Activated CD4-positive, alpha-beta T cell treated with anti-CD3 and anti-CD28 coated beads, Interleukin-2, Interleukin-6, amounts not matched to agents 100 ng/mL and 50 ng/mL, durations not matched to agents 16 hours and 8 hours (primary cell): ENCODE data around the gene SLC26A4.
"Not testable (repeated sequence)": the region's sequence is repeated elsewhere in the genome, so short reads cannot be mapped to it uniquely, and the experiment has no call there.

Experiments used
- DNase-seq: peaks from one replicate; pipeline ENCODE4 v3.0.0-alpha.2; 2020

SLC26A4 gene

DNA sequence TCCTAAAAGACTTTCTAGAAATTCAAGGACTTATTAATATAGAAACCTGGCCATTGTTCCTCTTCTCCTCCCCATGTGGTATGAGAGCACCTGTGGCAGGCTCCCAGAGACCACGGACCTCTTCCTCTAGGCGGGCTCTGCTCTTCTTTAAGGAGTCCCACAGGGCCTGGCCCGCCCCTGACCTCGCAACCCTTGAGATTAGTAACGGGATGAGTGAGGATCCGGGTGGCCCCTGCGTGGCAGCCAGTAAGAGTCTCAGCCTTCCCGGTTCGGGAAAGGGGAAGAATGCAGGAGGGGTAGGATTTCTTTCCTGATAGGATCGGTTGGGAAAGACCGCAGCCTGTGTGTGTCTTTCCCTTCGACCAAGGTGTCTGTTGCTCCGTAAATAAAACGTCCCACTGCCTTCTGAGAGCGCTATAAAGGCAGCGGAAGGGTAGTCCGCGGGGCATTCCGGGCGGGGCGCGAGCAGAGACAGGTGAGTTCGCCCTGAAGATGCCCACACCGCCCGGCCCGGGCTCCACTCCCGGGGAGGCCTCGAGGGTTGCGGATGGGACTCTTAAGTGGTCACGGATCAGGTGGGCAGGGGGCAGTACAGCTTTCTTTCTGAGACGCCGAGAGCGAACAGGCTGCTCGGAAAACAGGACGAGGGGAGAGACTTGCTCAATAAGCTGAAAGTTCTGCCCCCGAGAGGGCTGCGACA is at the start of gene SLC26A4:
SLC26A4 (plus strand) TSS at position 448 of the 700 bp plus-strand sequence. CDS start 814 bp downstream, outside the sequence.
- DNase-seq = peak; percentile 65

DNA sequence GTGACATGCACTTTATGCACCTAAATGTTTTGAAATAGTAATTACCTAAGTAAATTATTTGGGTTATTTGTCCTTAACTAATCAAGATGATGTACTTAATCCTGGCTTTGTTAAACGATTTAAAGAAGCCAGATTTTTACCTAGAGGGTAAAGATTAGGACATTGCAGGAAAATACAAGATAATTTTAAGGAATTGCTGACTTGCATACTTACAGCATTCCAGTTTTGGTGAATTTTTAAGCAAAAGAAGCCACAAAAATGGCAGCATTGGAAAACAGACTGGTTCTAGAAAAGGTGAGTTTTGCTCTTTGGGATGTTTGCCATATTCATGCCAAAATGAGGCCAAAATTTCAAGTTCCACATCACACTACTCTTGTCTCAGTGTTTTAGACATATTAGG is 47.2 kb upstream of the SLC26A4 start:
- DNase-seq = no peak

DNA sequence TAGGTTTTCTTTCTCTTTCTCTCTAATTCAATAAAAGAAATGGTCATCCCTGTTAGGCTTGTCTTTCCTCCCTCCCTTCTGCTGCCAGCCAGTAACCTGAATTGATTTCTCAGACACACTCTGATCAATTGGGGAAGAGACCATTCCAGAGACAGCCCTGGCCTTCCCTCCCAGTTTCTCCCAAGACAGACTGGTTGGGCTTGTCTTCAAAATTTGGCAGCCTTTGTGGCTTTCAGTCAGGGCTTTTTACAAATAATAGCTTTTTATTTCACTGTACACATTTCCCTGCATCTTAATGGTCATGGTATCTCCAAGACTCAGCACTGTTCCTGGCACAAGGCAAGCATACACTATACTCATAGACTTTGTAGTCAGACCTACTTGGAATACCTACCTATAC is 46.7 kb upstream of the SLC26A4 start:
- DNase-seq = no peak

DNA sequence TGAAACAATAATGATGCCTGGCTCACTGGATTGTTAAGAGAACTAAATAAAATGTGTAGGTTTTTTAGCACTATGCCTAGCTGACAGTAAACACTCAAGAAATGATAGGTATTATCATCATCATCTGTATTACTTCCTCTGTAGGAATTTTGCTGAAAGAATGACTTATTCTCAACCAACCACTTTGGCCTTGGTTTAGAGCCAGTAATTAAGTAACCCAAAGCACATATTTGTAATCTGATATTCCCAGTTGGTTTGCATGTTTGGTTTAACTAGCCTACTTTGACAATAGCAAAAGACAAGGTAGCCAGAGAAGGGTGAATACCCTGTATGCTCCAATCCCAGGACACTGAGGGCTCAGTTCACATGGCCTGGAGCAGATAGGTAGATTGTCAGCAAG is 46.2 kb upstream of the SLC26A4 start:
- no peak for DNase-seq

DNA sequence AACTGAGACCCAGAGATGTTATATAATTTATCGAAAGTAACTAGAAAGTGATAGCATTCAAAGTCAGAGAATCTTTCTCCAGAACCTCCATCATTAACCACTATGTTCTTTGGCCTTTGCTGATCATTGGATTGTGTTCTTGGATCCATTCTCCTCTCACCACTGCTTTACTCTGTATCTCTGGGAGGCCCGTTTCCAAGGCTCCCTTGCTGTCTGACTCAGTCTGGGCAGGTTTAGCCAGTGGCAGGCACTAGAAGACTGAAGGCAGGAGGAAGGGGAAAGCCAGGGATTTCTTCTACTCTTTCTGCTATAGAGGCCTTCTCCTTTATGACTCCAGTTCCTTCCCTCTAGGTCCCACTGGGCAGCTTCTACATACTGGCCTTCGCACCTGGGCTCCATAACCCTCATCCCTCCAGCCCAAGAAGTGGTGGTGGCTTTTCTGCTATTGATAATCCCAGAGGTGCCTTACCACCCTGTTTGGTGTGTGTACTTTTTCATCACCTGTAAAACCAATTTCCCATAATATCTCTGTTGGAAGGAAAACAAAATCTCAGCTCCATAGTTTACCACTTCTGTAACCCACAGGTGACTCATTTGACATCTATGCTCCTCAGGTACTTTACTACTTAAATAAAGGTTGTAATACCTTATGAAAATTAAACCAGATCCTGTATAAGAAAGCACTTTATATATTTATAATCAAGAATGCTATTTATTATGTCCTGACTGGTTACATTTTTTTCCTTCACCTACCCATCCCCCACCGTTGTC is 44.5 kb upstream of the SLC26A4 start:
- no peak for DNase-seq

DNA sequence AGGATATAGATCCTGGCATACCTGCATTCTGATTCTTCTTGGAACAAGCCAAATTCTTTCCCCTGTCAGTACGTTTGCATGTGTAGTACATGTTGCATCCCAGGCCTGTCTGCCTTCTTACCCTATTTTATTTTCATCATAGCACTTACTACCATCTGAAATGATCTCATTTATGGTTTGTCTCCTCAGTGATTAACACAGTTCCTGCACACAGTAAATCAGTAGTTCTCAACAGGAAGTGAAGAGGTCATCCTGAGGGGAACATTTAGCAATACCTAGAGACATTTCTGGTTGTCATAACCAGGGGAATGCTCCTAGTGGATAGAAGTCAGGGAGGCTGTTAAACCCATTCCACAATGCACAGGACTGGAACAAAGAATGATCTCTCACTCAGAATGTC is 38.2 kb upstream of the SLC26A4 start:
- DNase-seq = peak; percentile 19

DNA sequence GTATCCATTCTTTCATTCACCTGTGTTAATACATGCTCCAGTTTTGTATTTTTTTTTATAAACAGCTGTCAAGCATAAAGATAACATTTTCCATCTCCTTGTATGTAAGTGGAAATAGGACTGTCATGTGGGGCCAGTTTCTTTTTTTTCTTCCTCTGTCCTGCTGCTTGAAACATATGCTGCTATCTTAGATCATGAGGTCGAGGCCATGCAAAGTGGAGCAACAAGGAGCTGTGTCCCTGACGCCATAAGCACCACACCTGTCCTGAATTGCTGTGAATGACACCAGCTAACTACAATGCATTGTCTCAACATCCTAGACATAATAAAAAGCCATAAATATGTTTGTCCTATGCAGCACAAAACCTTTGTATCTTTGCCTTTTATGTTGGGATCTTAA is 37.7 kb upstream of the SLC26A4 start:
- no peak for DNase-seq

DNA sequence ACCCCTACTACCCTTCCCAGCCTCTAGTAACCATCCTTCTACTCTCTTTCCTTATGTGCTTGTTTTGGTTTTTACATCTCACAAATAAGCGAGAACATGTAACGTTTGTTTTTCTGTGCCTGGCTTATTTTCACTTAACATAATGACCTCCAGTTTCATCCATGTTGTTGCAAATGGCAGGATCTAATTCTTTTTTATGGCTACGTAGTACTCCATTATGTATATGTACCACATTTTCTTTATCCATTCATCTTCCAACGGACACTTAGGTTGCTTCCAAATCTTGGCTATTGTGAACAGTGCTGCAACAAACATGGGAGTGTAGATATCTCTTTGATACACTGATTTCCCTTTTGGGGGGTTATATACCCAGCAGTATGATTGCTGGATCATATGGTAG is 33.6 kb upstream of the SLC26A4 start:
- no peak for DNase-seq

DNA sequence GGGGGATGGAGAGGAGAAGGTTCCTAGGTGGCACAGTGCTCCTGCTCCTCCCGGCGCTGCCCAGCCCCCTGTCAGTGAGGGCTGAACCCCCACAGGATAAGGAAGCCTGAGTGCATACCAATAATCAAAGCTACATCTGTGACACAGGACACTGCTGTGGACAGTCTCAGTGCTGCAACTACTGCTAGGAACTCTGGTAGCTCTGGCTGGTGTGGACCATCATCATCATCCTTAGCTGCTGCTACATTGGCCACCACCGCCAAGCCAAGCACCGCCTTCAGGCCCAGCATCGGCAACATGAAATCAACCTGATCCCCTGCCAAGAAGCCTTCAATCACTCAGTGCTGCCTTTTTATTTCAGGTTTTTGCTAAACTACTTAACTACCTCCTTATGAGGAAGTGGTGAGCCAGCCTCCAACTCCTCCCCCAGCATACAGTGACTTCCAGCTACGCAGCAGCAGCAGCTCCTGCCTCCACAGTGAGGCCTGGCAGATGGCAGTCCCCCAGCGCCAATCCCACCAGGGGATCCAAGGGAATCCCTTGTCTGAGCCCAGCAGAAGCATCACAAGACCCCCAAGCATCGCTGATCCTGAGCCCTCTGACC is 32.1 kb upstream of the SLC26A4 start:
- no peak for DNase-seq

DNA sequence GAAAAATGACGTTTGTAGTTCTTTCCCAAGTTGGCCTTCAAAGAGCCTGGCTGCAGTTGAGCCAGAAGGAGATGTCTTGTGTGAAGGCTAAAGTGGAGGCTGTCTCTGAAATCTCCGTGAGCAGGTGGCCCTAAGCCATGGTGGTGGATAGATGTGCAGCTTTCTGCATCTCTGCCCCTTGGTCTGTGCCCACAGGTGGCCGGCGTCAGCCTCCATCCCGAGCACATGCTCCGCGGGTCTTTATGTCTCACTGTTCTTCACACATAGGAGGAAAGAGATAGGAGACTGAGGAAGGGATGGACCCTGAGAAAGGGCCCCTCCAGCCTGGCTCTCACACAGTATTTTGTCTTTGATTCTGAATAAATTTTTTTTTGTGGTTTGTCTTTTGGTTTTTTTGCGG is 30.3 kb upstream of the SLC26A4 start:
- DNase-seq = no peak

DNA sequence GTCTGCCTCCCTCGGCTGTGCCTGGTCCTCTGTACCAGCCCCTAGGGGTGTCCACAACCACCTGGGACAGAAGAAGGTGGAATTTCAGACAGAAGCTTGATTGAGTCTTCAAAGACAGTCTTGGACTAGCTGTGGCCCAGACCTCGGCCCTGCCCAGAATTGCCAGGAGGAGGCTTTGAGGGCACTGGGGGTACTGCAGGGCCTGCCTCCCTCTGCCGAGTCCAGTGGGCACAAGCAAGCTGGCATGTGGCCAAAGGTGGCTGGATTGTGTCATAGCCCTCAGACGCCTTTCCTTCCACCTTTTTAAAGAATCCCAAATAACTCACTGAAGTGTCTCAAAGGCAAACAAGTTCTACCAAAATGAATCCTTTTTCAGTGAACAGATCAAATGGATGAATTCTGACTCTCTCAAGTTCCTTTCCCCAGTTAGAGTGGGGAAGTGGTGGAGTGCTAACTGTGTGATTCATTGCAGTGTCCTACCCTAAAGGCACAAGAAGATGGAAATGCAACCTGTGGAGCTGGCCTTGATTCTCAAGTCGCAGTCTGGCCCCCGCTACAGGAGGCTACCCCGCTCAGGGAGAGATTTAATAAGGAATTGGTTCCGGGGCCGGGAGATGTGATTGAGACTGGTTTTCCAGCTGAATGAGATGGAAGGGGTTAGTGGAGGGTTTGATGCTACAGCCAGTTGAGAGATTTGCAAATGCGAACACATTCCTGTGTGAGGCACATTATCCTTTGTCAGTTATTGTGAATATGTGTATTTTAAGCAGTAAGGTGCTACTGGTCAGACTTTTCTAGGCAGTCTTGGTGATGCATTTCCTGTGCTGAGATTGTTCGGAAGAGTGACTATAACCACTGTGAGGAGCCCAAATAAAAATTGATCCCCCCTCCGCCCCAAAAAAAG is 28.8 kb upstream of the SLC26A4 start:
- DNase-seq = no peak

DNA sequence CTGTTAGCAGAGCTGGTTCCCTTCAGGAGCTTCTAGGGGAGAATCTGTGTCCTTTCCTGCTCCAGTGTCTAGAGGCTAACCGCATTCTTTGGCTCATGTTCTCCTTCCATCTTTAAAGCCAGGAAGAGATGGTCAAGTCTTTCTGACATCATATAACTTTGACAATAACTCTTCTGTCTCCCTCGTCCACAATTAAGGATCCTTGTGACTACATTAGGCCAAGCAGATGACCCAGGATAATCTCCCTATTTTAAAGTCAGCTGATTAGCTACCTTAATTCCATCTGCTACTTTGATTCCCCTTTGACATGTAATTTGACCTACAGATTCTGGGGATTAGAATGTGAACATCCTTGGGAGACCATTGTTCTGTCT is 28.1 kb upstream of the SLC26A4 start:
- DNase-seq = no peak

DNA sequence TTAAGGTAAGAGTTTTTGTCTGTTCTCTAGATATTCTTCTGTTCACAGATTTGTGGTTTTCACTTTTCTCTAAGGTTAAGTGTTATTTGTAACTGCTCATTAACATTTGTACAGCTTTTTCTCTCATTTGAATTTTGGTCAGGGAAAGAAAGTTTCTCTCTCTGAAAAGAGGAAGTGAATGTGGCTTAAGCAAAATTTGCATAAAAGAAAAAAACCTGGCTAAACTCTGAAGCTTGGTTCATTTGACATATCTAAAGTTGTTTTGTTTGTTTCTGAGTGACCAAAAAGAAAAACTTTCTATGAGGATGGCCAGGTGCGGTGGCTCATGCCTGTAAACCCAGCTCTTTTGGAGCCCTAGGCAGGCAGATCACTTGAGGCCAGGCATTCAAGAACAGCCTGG is 22.0 kb upstream of the SLC26A4 start:
- no peak for DNase-seq

DNA sequence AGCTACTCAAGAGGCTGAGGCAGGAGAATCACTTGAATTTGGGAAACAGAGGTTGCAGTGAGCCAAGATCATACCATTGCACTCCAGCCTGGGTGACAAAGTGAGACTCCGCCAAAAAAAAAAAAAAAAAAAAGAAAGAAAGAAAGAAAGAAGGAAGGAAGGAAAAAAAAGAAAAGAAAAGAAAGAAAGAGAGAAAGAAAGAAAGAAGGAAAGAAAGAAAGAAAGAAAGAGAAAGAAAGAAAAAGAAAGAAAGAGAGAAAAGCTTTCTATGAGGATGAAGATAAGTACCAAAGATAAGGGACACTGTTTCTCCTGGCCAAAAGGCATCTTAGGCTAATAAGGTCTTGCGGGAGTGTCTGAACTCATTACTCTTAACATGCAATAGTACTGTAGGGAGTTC is 21.6 kb upstream of the SLC26A4 start:
- not testable (repeated sequence) for DNase-seq

DNA sequence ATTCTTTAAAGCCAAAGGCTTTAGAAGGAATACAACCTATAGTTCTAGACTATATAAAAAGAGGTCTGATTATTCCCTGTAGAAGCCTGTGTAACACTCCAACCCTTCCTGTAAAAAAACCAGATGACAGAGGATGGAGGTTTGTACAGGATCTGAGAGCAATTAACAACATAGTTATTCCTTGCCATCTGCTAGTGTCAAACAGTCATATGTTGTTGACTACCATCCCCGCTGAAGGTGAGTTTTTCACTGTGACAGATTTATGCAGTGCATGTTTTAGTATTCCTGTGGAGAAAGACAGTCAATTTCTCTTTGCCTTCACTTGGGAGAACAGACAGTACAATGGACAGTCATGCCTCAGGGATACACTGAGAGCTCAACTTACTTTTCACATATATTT is 19.0 kb upstream of the SLC26A4 start:
- no peak for DNase-seq

DNA sequence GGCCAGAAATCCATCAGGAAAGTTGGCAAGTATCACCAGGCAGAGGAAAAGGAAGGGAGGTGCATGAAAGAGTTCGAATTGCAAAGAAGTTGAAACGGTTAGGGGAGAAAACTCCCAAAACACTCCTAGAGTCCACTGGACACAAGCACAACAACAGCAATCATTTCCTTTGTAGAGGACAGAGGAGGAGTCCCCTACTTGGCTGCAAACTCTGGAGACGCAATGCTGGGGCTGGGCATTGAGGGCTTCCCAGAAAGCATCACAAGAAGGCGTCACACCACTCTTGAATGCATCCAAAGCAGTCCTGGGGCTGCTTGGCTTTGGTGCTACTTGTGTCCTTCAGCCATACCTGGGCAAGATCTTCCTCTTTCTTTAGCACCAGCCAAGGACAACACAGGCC is 18.1 kb upstream of the SLC26A4 start:
- no peak for DNase-seq

DNA sequence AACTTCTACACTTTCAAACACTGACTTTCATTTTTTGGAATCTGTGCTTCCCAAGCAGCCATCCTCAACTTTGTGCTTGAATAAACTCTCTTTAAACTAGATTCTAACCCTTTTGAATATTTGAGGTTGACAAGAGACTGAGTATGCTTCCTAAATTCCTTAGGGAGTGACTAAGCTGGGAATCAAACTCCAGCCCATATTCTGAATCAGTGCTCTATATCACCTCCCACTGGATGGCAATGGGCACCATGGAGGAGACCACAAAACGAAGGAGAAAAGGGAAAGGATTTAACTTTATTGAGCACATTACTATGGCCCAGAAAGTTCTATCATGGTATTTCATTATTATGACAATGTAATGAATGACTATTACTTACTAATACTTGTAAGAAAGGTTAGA is 17.2 kb upstream of the SLC26A4 start:
- DNase-seq = no peak

DNA sequence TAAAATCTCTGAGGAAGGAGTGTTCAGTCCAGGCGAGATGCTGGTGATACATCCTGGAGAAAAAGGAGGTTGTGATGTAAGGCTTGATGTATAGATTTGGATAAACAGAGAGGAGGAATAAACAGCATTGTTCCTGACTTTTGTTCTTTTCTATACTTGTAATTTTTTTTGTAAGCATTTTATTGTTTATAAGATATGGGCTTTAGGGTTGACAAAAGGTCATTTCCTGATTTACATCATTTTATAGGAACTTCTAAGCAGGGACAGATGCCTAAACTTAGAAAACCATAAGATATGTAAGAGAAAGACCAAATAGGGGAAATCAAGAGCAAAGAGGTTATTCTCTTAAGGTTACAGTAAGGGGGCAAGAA is 16.7 kb upstream of the SLC26A4 start:
- DNase-seq = no peak

DNA sequence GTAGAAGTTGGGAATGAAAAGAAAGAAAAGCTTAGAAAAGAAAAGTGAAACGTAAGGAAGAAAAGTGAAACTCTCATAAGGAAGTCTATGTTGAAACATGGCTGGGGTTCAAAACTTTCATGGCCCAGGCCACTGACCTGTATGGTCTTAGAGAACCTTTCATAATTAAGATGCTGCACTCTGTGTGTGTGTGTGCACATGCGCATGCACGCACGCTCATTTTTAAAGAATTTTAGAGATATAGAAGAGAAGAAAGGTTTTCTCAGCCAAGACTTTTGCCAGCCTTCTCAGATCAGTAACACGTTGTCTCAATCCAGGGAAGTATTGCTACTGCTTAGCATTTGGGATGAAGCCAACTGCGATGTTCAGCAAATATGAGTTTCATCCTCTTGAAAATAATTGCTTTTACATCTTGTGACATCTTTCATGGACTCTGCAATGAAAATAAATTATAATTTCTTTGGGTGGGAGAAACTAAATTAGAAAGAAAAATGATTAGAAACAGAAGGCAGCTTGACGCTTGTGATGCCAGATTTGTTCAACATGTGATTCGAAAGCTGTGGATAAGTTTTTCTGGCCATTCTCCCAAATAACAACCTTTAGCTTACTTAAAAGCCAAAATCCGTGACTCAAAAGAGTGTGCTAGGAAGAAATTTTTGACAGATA is 16.2 kb upstream of the SLC26A4 start:
- DNase-seq = no peak

DNA sequence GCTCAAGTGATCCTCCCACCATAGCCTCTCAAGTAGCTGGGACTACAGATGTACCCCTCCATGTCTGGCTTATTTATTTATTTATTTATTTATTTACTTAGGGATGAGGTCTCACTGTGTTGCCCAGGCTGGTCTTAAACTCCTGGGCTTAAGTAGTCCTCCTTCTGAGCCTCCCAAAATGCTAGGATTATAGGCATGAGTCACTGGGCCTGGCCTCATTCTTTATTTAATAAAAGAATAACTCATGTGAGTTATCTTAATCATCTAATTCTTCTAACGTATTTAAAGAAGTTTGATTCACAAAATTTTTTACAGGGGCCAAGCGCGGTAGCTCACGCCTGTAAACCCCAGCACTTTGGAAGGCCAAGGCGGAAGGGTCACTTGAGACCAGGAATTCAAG is 8.0 kb upstream of the SLC26A4 start:
- no peak for DNase-seq

DNA sequence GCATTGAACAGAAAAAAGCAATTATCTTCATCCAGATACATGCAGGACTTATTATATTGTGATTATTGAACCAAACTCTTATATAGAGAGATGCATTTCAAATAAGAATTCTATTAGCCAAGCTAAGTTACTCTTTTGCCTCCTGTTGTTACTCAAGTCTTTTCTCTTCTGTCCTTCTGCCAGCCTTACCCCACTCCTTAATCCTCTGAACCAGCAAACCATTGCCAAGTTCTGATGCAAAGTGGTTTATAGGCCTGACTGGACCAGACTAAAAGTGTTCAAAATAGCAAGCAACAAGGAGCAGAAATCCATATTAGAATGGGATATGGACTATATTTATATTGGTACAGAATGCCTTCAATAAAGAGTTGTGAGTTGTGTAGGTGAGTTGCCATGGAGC is 2.2 kb upstream of the SLC26A4 start:
- DNase-seq = no peak

DNA sequence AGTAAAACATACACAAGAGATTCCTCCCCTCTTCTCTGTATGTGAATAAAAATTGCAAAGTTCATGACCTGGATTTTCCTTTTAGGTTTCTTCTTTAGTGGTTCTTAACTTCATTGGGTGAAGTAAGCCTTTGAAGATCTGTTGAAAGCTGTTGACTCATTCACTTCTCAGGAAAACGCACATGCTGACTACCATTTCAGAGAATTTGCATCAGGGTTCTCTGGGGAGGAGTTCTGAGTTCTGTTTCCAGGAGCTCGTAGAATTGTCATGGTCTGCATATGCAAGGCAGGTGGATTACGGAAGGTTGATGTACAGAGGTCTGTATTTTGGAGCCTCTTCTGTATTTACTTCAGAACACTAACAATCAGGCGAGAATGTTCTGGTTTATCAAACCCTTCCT is 962 bp upstream of the SLC26A4 start:
- DNase-seq = peak; percentile 82
